Right forelimb (tissue), 1 donor: Measurements from ENCODE around the gene KRTAP6-3.

Source experiments
- DNase-seq: peaks from one replicate; pipeline ENCODE4 v3.0.0-alpha.2; 2018

KRTAP6-3 gene

GRCh38 chr21:30592140-30592539 is at the start of gene KRTAP6-3:
TSS of gene KRTAP6-3 (plus strand) at chr21:30592440. CDS start at chr21:30592446, 6 bp downstream.
- DNase-seq, result no peak

GRCh38 chr21:30552782-30553181 is 39.5 kb upstream of the KRTAP6-3 start:
- no peak for DNase-seq

DNA sequence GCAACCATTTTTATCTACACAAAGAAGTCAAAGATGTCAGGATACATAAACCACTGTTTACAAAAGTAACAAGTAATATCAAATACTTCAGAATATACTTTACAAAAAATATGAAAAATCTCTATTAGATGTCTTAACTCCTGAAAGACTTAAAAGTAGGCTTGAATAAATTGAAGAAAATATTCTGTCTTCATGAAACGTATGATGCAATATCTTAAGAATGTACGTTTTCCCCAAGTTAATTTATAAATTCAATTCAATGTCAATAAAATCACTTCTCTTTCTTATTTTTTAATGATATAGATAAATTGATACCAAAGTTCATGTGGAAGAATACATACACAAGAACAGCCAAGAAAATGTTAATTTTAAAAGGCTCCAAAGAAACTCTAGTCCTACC is 37.1 kb upstream of the KRTAP6-3 start:
- no peak for DNase-seq

DNA sequence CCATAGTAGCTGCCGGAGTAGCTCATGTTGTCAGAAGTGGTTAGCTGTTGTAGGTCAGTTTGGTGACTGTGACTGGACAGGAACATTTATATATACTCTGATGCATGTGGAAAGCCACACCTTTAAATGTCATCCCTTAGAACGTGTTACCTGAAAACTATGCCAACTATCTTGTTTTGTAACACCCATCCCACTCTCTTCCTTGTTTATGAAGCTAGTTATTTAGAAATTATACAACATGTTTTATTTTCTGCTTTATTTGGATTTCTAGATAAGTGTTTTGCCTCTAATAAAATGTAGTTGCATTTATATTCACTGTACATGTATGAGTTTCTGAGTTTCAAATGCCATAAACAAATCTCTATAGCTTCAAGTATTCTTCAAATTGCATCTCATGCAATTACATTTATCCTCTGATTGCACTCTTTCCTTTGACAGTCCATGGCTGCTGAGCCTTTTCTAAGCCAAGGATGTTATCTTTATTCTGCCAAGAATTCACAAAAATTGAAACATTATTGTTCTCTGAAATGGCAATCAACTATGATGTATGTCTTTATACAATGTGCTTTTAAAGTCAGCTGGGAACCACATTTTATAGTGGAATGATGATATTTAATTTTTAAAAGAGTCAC is 30.9 kb upstream of the KRTAP6-3 start, which contains the start of gene KRTAP19-7:
Gene KRTAP19-7, minus strand, starts transcription at position 51 of the 632 bp plus-strand sequence. Its CDS starts 25 bp downstream, at position 26.
- no peak for DNase-seq

DNA sequence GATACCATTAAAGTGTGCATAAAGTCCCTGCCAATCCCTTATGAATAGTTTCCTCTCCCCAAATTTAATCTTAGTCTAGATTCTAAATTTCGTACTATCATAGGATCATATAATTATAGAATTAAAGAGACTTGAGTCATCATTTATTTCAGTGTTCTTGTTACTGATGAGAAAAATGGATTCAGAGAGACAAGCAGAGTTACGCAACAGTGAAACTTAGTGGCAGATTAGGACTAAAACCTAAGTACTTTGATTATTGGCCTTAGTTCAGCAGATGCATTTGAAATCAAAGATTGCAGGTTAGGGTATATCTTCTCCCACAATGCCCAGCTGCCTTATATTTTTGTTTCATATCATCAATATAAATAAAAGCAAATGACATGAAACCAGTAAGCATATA is 30.3 kb upstream of the KRTAP6-3 start:
- DNase-seq, result no peak

DNA sequence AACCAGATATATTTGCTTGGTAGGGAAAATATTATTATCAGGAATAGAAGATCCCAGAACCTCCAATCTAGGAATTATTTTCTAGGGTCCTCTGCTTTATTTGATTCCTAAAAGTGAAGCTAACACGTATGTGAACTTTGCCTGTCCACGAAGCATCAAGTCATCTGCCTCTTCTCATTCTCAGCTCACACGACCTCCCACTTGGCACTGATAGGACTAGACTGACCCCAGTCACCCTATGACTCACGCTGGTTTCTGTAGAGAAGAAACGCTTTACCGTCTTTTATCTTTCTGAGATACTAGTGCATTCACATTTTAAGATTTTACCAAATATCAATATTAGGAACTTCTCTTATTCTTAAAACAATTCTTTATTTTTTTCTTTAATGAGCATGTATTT is 29.2 kb upstream of the KRTAP6-3 start:
- DNase-seq, result no peak

GRCh38 chr21:30563630-30564029 is 28.6 kb upstream of the KRTAP6-3 start:
- no peak for DNase-seq

- no peak for DNase-seq
Observed at GRCh38 chr21:30567617-30568016, 24.6 kb upstream of the KRTAP6-3 start.

GRCh38 chr21:30577766-30578165 is 14.5 kb upstream of the KRTAP6-3 start:
- DNase-seq, result no peak

DNA sequence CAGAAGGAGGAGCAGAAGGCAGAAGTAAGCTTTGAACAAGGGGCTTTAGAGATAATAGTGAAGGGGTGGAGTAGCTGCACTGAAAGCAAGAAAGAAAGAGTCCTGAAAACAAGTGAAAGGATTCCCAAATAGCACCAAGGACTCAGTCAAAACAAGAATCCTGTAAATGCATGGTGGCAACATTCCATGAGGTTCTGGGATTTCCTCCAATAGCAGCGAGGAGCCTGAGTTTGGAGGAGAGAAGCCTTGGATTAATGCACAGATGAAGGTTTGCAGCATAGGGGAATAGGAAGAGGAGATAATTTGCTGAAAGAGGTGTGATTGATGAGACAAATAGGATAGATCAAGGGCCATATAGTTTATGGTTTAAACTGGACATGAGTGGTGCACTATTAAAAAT is 12.9 kb upstream of the KRTAP6-3 start:
- no peak for DNase-seq

DNA sequence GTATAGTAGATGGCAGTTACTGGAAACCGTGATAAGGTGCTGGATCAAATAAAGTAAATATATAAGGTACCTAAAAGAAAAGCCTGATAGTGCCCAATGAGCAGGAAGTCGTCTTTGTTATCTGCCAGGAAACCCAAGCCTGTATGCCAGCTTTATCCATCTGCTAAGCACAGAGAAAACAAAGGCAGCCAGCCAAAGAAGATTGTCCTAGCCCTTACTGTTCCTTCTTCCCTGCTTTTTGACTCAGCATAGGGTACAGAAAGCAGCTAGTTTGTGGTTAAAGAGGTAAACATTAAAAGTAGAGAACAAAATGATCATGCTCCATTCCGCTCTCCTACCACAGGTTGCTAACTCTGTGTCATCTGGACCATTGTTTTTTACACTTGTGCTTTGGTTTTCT is 12.1 kb upstream of the KRTAP6-3 start:
- no peak for DNase-seq

- no peak for DNase-seq
Observed at GRCh38 chr21:30582870-30583269, 9.4 kb upstream of the KRTAP6-3 start.

DNA sequence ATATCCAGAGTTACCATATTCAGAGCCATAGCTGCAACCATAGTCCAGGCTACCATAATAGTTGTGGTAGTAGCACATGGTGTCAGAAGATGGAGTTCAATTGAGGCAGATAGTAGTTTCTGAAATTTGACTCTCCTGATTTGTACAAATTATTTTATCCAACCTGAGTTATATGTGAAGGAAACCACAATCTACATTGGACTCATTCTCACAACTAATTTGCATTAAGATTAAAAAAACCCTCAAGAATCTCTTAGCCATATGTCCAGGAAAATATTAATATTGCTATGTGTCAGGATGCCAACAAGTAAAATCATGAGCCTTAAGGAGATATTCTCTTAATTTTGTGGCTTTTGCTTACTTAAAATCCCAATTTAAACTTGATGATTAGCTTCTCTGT is 1.9 kb upstream of the KRTAP6-3 start, which contains the start of gene KRTAP22-2:
Gene KRTAP22-2, minus strand, starts transcription at position 101 of the 400 bp plus-strand sequence.
- no peak for DNase-seq

GRCh38 chr21:30598802-30599201 is 6.6 kb downstream of the KRTAP6-3 start, which contains the start of gene KRTAP6-2:
TSS of gene KRTAP6-2 (minus strand) at chr21:30598902. CDS start at chr21:30598874, 28 bp downstream.
- no peak for DNase-seq

DNA sequence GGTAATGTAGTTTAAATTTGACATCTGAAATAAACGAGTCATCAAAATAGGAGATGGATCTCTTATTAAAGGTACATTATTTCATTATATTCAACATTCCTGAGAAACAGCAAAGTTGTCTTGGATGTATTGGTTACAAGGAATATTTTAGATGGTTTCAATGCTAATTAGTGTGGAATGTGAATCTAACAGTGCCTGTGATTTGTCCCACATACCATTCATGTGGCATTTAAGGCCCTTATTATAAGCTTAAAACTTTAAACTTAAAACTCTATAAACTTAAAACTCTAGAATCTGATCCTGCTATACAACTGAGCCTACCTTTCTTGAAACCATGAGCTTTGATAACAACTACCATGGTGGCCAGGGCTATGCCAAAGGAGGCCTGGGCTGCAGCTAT is 8.5 kb downstream of the KRTAP6-3 start, which contains the start of gene KRTAP22-1:
Gene KRTAP22-1, plus strand, starts transcription at position 301 of the 400 bp plus-strand sequence.
- DNase-seq, result no peak

GRCh38 chr21:30605968-30606367 is 13.7 kb downstream of the KRTAP6-3 start:
- no peak for DNase-seq

DNA sequence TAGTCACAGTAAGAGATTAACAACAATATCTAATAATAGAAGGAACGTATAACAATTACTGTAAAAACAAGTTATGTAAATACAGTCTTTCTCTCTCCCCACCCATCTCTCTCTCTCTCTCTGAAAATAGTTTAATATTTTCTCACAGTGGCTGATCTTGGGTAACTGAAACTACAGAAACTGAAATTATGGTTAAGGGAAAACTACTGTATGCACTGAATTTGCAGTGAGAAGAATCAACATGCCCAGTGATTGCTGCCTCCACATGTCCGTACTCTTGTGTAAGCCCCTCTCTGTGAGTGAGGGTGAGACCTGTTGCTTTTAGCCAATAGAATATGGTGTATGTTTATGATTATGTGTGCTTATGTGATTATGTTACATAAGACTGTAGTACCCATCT is 19.9 kb downstream of the KRTAP6-3 start:
- DNase-seq, result no peak

DNA sequence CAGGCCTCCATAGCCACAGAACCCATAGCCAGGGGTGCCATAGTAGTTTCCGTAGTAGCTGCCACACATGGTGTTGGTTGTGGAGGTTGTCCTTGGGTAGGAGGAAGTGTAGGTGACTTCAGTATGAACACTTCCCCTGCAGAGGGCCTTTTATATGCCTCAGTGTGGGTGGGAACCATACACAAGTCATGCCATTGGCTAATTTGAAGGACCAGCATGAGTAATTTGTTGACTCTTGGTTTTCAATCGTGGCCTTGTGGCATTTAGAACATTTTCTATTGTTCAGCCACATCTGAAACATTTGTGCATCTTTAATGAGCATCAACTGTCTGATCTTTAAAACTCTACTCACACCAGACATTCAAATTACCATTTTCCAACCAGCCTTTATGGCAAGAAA is 21.6 kb downstream of the KRTAP6-3 start, which contains the start of gene KRTAP6-1:
Gene KRTAP6-1, minus strand, starts transcription at position 95 of the 400 bp plus-strand sequence. Its CDS starts 26 bp downstream, at position 69.
- DNase-seq, result no peak

DNA sequence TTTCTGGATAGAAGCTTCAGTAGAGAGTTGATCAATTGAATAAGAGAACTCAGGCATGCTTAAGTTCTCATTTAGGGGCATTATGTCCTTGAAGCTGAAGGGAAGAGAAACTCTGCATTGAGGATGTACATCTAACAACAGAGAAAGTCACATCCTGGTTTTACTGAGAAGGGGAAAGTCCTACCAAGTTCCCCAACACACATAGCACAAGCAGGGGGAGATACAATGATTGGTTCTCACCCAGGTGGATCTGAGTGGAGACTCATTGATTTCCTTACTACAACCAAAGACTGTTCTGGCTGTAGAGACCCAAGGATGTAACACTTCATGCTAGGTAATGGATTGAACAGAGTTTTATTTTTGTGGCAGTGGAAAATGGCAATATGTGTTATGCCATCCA is 23.0 kb downstream of the KRTAP6-3 start:
- no peak for DNase-seq

DNA sequence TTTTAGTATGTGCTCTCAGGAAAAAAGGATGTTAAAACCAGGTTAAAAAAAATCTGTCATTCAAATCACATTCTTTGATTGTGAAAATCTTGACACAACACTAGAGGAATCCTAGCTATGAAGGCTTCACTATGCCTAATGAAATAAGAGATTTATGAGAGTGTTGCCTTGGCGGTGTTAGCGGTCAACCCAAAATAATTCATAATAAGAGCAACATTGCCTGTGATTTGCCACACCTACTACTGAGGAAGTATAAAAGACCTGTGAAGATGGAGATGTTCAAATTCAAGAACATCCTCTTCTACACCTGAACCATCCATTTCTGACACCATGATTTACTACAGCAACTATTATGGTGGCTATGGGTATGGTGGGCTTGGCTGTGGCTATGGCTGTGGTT is 23.9 kb downstream of the KRTAP6-3 start, which contains the start of gene KRTAP20-1:
Gene KRTAP20-1, plus strand, starts transcription at position 301 of the 400 bp plus-strand sequence. Its CDS starts 30 bp downstream, at position 331.
- DNase-seq, result no peak

DNA sequence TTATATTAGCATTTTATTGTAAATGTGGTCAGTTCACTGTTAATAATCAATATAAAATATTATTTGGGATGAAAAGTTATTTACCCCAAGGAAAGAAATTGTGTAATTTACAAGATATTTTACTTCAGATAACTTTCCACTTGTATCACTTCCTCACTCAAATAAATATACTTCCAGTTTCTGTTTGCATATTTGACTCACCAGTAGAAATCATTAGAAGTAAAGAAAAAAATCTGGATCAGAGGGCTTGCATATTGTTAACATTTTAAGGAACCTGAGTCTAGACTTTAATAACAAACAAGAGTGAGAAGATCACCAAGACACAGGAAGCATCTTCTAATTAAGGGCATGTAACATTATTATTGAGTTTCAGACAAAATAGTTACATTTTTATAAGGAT is 27.8 kb downstream of the KRTAP6-3 start:
- DNase-seq, result no peak

- no peak for DNase-seq
Observed at GRCh38 chr21:30620522-30620921, 28.3 kb downstream of the KRTAP6-3 start, which contains the start of gene KRTAP20-4. TSS of gene KRTAP20-4 (plus strand) at chr21:30620627.

GRCh38 chr21:30623362-30623761 is 31.1 kb downstream of the KRTAP6-3 start:
- no peak for DNase-seq

- DNase-seq, result no peak
Observed at GRCh38 chr21:30625449-30626165, 33.4 kb downstream of the KRTAP6-3 start.
